RWPE1 (cell line): ENCODE results near the gene KRTCAP2.

Experiments used
- CTCF ChIA-PET: fragments of 350-600 bp; sonication (Branson Sonifier 250); formaldehyde crosslinking; extraction: SDS; loops from one replicate; lab custom pipeline; 2021; lab: Yijun Ruan, JAX
- POLR2A ChIA-PET: fragments of 400-600 bp; formaldehyde crosslinking; extraction: SDS; loops from one replicate; lab custom pipeline; 2020; ENCODE audit warnings: antibody characterized with exemption; ENCODE audit not compliant: low non-redundant PET; lab: Yijun Ruan, JAX
- DNase-seq: peaks from one replicate; pipeline ENCODE4 v3.0.0; 2012; ENCODE audit warnings: low spot score
- H3K27ac ChIP-seq: fragments of 450-650 bp; 2 replicates; pipeline ENCODE4 v1.5.1; 2017
- TF ChIP-seq, protein P1 (sequence below): fragments of 450-650 bp; conservative IDR thresholded peaks from 2 replicates; pipeline ENCODE4 v1.5.1; 2017; ENCODE audit warnings: low read depth, mild to moderate bottlenecking

Gene KRTCAP2

DNA sequence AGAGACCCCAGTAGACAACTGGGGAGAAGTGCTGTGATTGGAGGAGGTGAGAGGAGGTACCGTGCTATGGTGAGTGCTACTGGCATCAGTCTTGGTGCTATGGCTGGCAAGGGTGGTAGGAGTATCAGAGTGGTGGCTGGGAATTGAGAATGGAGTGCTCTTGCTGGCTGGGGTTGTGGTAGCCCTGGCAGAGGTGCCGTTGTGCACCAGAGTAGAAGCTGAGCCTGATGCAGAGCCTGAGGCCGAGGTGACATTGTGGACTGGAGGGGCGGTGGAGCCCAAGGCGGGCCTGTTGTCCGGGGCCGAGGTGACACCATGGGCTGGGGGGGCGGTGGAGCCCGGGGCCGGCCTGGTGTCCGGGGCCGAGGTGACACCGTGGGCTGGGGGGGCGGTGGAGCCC is 15.2 kb upstream of the KRTCAP2 start:
- ChIA-PET CTCF (no interaction called here), POLR2A (no interaction called here)
- no peak for DNase-seq
- TF ChIP-seq, protein P1, sequence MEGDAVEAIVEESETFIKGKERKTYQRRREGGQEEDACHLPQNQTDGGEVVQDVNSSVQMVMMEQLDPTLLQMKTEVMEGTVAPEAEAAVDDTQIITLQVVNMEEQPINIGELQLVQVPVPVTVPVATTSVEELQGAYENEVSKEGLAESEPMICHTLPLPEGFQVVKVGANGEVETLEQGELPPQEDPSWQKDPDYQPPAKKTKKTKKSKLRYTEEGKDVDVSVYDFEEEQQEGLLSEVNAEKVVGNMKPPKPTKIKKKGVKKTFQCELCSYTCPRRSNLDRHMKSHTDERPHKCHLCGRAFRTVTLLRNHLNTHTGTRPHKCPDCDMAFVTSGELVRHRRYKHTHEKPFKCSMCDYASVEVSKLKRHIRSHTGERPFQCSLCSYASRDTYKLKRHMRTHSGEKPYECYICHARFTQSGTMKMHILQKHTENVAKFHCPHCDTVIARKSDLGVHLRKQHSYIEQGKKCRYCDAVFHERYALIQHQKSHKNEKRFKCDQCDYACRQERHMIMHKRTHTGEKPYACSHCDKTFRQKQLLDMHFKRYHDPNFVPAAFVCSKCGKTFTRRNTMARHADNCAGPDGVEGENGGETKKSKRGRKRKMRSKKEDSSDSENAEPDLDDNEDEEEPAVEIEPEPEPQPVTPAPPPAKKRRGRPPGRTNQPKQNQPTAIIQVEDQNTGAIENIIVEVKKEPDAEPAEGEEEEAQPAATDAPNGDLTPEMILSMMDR: no peak
- peak overlapping the region; percentile 64; the same call in 1 of the 2 replicates for H3K27ac ChIP-seq

DNA sequence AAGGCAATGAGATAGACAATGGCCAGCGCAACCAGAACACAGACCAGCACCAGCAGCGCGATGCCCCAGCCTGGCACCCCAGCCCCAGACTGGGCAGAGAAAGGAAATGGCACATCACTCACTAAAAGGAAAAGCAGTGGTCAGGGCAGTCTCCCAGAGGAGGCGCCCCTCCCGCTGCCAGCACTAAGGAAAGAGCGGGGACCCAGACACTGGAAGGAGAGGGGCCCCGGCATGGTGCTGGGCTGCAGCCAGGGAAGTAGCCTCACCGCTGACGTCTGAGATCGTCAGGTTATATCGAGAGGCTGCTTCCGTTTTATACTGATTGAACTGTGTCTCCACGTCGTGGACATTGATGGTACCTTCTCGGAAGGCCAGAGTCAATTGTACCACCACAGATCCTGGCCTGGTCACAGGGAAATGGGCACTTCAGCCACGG is 14.4 kb upstream of the KRTCAP2 start:
- H3K27ac ChIP-seq: peak overlapping the region; percentile 64; the same call in 1 of the 2 replicates
- no peak for DNase-seq
- TF ChIP-seq, protein P1: no peak
- CTCF ChIA-PET: interaction anchor here (0.6 kb wide), 1 partner anchor 19 kb away, joined by 7 read pairs; no protein-coding TSS in a partner anchor
- POLR2A ChIA-PET: no interaction called here

DNA sequence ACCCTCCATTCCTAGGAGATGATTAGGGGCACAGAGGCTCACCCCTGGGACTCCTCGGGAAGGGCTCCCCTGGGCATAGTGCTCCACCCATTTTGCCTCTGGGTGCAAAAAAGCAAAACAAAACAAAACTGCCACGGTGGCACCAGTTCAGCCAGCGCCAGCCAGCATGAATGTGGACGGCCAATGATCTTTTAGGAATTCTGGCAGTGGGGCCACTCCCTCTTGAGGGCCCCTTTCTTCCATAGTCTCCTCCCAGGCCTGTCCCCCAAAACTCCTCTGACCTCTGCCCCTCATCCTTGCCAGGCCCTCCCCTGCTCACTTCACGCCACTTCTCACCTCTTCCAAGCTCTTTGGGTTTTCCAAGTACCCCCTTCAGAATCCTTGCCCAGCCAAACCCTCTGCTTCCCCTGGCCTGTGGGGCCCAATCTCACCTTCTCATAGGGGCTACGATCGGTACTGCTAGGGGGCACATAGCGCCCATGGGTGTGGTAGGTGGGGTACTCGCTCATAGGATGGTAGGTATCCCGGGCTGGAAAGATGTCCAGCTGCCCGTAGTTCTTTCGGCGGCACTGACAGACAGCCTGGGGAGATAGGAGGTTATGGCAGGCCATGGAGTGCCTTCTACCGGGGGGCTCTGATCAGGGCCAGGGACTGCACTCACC is 13.8 kb upstream of the KRTCAP2 start:
- ChIA-PET CTCF (interaction anchor here (0.6 to 1.1 kb wide), 3 partner anchors 10 to 984 kb away, joined by 4 to 7 read pairs (median 4); no protein-coding TSS in a partner anchor), POLR2A (no interaction called here)
- DNase-seq: no peak
- TF ChIP-seq, protein P1: no peak
- H3K27ac ChIP-seq: peak overlapping the region; percentile 64

DNA sequence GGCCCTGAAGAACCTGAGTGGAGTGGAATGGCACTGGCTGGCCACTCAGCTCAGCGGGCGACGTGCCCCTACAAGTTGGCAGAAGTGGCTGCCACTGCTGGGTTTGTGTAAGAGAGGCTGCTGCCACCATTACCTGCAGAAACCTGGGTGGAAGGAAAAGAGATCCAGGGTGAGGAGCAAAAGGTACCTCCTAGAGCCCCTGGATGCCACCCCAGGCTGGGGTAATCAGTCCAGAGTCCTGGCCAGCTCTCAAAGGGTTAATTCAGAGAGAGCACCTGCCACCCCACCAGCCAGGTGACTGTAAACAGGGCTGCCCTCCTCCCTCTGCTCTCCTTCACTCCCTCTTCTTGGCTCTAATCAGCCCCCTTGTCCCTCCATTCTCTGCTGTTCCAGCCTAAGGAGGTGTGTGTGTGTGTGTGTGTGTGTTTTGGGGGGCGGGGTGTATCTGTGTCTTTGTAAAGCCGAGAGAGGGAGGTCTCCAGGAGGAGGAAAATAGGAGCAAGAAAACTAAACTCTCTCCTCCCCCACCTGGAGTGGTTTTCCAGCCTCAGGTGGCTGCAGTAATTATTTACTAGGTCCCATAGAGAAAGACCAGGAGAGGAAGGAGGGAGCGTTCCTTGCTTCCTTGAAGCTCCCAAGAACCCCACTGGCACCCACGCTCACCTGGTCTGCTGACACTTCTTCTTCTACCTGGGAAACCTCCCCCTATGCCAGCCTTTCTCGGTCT is 13.1 kb upstream of the KRTCAP2 start:
- DNase-seq: no peak
- TF ChIP-seq, protein P1: no peak
- POLR2A ChIA-PET: no interaction called here
- H3K27ac ChIP-seq: peak overlapping the region; percentile 64
- CTCF ChIA-PET: interaction anchor here (0.8 to 1.1 kb wide), 2 partner anchors 9 to 983 kb away, joined by 4 read pairs; no protein-coding TSS in a partner anchor

DNA sequence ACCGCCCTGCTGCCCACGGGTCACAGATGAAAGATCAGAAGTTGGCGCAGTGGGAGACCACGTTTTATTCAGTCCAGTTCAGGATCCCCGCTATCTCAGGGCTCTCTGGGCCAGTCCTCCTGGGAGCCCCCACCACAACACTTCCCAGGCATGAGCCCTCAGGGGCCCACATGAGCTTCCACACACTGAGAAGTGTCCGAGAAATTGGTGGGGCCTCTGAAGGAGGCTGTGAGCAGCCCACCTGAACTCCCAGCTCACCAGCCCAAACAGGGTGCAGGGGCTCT is 12.6 kb upstream of the KRTCAP2 start:
- ChIA-PET CTCF (interaction anchor here (2.3 kb wide), 1 partner anchor 8 kb away, joined by 15 read pairs; no protein-coding TSS in a partner anchor), POLR2A (no interaction called here)
- TF ChIP-seq, protein P1: no peak
- DNase-seq: no peak
- peak overlapping the region; percentile 64 for H3K27ac ChIP-seq

DNA sequence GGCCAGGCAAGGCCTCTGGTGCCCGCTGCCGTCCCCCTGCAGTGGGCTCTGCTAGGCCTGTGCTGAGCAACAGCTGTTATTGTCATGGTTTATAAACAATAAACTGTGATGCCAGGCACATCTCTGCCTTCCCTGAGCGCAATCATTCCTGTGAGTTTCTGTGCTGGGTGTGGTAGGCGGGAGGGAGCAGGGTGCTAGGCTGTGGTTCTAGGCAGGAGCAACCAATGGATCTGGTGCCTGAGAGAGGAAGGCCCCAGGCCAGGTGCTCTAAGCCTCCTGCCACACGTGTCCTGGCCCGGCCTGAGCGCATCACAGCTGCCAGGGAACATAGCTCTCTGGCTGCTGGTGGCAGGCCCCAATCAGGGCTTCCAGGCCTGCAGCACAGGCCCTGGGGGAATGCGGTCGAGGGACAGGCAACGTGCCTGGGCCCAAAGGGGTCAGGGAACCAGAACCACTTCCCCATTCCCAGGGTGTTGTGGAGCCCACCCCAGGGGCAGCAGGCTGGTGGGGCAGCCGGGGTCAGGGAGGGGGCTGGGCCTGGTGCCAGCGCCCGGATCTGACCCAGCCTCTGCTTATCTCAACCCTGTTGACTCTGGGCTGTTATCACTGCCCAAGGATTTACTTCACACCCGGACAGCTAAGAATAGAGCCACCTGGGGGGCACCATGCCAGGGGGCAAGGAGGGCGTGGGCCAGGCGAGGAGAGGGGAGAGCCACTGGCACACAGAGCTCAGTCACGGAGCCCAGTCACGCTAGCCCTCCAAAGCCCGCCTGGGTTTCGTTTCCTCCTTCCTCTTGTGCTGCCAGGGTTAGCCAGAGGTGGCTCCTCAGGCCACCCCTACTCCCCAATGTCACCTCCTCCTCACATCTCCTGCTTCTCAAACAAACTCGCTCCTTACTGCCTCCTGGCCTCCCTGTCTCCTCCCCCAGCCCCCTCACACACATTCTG is 12.0 kb upstream of the KRTCAP2 start:
- DNase-seq: no peak
- ChIA-PET CTCF (interaction anchor here (2.3 kb wide), 1 partner anchor 9 kb away, joined by 15 read pairs; no protein-coding TSS in a partner anchor), POLR2A (no interaction called here)
- peak overlapping the region; percentile 64 for H3K27ac ChIP-seq
- TF ChIP-seq, protein P1: no peak
